Astrocyte of the cerebellum (primary cell): Measurements from ENCODE around the gene CHID1.

ENCODE experiments used
- DNase-seq: peaks from one replicate; pipeline ENCODE4 v3.0.0-alpha.2; 2011; ENCODE audit warnings: low read depth
- H3K4me3 ChIP-seq: 2 replicates; pipeline ENCODE4 v1.5.1; 2011; ENCODE audit warnings: mild to moderate bottlenecking, low read depth, low read length, moderate library complexity
- CTCF ChIP-seq: IDR thresholded peaks from 2 replicates; pipeline ENCODE4 v1.5.1; 2012; ENCODE audit warnings: low read length, low read depth, moderate library complexity, mild to moderate bottlenecking; ENCODE audit errors: missing control alignments
- in situ Hi-C: cut with HindIII; loops from 2 replicates; pipeline ENCODE4 v1.10.0; 2017; ENCODE audit warnings: low sequenced_read_pairs

The CHID1 gene

GRCh38 chr11:923691-924405 is 13.2 kb upstream of the CHID1 start:
- H3K4me3 ChIP-seq, result no peak overlapping the region
- in situ Hi-C loops, result no loop called here
- no peak for TF ChIP-seq CTCF
- DNase-seq, result no peak

GRCh38 chr11:921921-922678 is 11.5 kb upstream of the CHID1 start:
- in situ Hi-C loops, result no loop called here
- DNase-seq, result no peak
- H3K4me3 ChIP-seq, result no peak overlapping the region
- TF ChIP-seq CTCF, result no peak

- no peak overlapping the region for H3K4me3 ChIP-seq
- no peak for TF ChIP-seq CTCF
- DNase-seq, result no peak
- in situ Hi-C loops, result no loop called here
Observed at GRCh38 chr11:917426-917825, 6.8 kb upstream of the CHID1 start.

DNA sequence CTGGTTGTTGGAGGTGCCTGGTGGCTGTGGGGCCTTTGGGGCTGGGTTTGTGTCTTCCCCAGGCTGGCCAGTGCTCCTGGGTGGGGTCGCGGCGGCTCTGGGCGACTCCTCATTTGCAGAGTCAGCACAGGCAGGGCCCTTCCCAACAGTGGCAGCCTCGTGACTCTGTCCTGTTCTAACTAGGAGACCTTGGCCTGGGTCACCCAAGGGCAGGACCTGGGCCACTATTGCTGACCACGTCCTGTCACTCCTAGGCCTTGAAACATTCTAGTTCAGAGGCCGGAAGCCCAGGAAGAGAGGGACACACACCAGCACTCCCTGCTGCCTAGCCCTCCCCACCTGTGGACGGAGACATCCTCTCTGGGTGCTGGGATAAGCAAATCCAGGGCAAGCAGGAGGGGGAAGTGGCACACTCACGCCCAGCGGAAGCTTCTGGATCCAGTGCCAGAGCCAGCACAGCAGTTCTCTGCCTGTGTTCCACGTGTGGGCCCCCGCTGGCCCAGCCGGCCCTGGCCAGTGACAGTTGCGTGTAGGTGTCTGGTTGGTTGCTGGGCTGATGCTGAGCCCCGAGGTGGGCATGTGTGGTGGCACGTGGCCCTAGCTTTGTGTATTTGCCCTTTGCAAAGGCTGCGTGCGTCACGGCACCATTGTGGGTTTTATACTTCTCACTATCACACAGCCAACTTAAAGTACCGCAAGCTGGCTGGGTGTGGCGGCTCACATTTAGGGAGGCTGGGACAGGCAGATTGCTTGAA is 4.3 kb upstream of the CHID1 start:
- TF ChIP-seq CTCF, result no peak
- in situ Hi-C loops, result loop anchor here (5.0 kb wide), 1 partner anchor 82 kb away; no protein-coding TSS in a partner anchor
- no peak overlapping the region for H3K4me3 ChIP-seq
- no peak for DNase-seq

DNA sequence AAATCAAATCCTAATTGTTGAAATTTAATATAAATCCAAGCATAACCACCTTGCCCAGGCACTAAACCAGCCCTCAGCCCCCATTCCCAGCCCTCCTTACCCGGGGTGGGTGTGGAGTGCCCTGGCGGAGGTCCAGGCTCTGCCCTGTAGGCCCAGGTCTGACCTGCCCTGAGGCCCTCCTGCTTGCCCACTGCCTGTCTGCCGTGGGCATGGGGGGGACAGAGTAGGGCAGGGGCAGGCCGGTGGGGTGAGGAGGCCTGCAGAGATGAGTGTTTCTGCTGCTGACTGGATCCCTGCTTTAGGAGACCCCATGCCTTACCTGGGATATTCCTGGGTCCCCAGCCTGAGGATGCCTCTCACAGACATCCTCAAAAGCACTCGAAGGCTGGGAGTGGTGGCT is 3.6 kb upstream of the CHID1 start:
- no peak overlapping the region for H3K4me3 ChIP-seq
- no peak for DNase-seq
- in situ Hi-C loops, result loop anchor here (5.0 kb wide), 1 partner anchor 83 kb away; no protein-coding TSS in a partner anchor
- TF ChIP-seq CTCF, result no peak

- no peak overlapping the region for H3K4me3 ChIP-seq
- in situ Hi-C loops, result loop anchor here (5.0 kb wide), 1 partner anchor 84 kb away; no protein-coding TSS in a partner anchor
- TF ChIP-seq CTCF, result no peak
- no peak for DNase-seq
Observed at GRCh38 chr11:913043-913442, 2.4 kb upstream of the CHID1 start.
